K562 treated with DMSO at 1 percent for 12 hours (cell line): ENCODE data around the gene PBX4. TPM values are rescaled to one million over a fixed set of nuclear protein-coding genes. Genes with fewer than 3 reads are reported as not detected.

Experiments
- total RNA-seq: library from RNA; unstranded; fragments of 300-600 nt; gene quantifications from 2 replicates; pipeline ENCODE4 v1.2.3, GENCODE V29; 2022; ENCODE audit not compliant: insufficient read depth

PBX4 gene, protein sequence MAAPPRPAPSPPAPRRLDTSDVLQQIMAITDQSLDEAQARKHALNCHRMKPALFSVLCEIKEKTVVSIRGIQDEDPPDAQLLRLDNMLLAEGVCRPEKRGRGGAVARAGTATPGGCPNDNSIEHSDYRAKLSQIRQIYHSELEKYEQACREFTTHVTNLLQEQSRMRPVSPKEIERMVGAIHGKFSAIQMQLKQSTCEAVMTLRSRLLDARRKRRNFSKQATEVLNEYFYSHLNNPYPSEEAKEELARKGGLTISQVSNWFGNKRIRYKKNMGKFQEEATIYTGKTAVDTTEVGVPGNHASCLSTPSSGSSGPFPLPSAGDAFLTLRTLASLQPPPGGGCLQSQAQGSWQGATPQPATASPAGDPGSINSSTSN
- total RNA-seq, result 1.8 and 4.2 TPM in 2 replicates

DNA sequence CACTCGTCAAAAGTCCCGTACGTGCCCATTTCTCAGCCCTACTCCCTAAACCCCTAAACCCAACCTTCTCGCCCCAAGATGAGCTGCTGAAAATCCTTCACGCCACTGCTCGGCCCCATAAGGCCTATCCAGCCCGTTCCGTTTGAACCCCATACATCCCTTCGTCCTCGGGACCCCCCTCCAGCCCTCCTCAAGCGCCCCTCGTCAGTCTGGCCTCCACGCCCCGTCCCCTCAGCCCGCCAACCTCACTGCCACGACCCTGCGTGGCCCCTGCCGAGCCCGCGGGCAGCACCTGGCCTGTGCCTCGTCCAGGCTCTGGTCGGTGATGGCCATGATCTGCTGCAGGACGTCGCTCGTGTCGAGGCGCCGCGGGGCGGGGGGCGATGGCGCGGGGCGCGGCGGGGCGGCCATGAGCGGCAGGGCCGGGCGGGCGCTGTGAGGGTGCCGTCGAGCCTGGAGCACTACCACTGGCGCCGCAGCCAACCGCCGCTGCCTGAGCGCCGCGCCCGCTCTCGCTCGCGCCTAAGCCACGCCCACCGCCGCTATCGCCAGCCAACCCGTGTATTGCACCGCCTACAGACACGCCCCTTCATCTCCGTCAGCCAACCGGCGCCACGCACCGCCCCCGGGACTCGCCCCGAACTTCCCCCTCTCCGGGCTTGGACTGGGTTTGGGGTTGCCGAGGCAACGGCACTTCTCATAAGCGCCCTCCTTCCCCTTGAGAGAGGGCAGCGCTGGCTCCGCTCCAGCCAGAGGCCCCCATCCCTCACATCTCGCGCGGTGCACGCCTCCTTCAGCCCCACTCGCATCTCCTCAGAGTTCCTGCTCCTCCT is at the start of gene PBX4:
Gene PBX4 (minus strand): TSS at position 469 of the 833 bp plus-strand sequence. CDS start 58 bp downstream, at position 411.

DNA sequence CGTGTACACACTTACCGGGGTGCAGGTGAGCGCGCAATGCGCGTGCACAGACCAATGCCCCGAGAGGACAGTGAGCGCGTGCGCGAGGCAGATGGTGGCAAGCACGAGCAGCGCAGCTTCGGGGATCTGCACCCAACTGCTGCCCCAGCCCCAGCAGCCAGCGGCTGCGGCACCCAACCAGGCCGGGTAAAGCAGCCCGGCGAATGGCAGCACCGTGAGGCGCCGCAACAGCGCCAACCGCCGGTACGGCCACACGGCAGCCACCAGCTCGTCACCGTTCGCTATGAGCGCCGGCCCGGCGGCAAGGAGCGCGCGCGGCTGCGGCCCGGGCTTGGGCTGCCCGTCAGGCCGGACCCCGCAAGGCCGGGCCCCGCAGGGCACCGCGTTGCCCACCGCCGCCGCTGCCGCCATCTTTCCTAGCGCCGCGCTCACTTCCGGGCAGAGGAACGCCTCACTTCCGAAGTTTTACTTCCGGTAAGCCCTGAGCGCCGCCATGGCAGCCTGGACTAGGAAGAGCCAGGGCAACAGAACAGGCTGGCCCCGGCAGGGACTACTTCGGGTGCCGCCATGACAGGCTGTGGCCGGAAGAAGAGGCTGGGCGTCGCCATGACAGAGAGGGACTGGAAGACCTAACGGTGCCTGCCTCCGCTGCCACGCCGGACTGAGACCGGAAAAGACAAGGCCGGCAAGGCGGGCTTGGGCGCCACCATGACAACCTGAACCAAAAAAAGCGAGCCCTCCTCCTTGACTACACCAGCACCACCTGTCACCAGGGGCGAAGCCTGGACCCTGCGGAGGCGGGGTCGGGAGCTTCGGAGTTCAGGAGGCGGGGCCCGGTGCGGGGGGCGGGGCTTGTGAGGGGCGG is 45.0 kb upstream of the PBX4 start, which contains the start of gene ATP13A1:
Gene ATP13A1 (minus strand): TSS at position 421 of the 865 bp plus-strand sequence. CDS start 10 bp downstream, at position 411.

DNA sequence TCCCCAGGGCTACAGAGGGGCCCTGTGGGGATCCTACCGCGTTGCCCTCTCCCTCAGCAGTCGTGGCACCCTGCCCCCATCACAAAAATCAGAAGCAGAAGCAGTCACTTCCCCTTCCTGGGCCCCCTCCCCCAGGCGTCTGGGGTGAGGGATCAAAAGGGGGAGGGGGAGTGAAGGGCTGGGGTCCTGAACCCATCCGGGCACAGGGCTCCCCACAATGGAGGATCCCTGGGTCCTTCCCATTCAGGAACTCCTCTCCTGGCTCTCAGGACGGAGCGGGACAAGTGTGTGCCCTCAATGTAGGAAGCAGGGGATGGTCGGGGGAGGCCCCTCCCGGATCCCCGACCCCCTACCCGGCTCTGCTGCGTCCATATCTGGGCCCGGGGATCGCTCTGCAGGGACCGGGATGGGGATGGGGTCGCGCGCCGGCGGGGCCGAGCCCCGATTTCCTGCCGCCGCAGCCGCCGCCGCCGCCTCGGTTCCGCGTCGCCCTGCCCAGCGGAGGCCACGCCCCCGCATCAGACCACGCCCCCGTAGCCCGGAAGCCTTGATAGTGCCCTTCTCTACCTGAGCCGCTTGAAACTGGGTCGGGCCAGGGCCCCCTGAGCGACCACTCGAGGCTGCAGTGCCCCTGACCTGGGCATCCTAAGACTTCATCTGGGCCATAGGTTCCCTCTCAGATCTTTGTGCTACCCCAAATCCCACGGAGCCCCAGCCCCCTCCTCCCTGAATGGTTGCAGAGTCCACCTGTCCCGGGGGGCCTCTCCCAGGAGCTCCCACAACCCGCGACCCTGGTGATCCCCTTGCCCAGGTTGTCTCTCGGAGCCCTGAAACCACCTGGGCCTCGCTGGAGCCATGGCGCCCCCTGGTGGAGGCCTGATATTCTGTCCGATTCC is 24.9 kb upstream of the PBX4 start, which contains the start of gene GMIP:
Gene GMIP (minus strand): TSS at position 500 of the 896 bp plus-strand sequence. CDS start 128 bp downstream, at position 372.

DNA sequence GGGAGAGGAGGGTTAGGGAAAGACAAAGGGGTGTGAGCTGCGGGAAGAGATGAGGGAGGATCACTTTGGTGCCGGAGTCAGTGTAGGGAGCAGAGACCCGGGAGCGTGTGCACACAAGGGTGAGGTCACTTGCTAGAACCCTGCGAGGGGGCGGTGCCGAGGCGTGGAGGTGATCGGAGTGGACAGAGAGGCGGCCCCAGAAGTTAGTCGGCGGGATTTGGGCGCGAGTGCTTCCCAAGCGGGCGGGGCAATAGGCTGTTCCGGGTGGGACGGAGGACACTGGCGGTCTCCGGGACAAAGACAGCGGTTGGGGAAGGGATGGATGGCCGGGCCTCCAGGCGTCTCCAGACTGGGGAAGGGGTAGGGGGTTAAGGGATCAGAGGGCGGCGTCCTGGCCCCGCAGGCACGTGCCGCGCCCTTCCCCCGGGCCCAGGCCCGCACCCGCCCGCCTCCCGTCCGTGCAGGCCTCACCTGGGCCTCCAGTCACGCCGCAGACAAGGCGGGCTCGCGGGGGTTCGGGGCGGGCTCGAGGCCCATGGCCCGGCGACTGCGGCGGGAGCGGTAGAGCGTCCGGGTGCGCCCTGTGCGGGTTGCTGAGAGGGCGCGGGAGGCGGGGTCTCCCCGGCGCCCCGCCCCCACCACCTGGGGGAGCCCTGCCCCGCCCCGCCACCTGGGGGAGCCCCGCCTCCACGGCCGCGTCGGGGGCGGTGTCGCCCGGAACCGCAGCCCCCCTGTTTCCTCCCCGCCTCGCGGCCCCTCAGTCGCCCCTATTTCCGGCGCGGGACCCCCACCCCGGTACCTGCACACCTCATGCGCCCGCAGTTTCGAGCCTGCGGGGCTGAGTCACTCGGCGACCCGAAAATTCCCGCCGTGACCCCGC is 9.4 kb upstream of the PBX4 start, which contains the start of gene LPAR2:
Gene LPAR2 (minus strand): TSS at position 600 of the 880 bp plus-strand sequence. CDS start 945 bp downstream, outside the sequence.

DNA sequence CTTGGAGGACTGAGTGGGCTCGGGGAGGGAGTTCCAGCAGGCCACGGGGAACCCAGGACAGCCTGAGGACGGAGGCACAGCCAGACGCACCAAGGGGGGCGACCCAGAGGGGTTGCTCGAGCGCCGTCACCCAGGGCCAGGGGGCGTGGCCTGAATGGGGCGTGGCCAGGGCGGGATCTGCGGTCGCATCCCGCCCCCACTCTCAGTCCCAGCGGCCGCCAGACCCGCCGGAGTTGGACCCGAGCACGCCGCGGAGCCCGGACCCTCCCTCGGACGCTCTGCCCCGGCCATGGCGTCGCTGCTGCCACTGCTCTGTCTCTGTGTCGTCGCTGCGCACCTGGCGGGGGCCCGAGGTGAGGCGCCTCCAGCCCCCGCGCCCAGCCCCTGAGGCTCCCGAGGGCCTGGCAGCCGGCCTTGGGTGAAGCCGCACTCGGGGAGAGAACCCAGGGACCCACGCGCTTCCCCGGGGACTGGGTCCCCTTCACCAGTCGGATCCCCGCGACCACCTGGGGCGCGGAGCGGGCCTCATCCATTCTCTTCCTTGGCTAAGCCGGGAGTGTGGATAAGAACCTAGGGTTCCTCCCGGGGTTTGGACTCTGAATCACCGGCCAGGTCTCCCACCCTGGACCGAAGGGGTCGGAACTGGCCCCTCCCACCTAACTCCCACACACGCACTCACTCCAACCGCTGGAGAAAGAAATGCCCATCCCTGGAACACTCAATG is 80.3 kb downstream of the PBX4 start, which contains the start of gene CILP2:
Gene CILP2 (plus strand): TSS at position 205 of the 724 bp plus-strand sequence. CDS start 85 bp downstream, at position 290.

DNA sequence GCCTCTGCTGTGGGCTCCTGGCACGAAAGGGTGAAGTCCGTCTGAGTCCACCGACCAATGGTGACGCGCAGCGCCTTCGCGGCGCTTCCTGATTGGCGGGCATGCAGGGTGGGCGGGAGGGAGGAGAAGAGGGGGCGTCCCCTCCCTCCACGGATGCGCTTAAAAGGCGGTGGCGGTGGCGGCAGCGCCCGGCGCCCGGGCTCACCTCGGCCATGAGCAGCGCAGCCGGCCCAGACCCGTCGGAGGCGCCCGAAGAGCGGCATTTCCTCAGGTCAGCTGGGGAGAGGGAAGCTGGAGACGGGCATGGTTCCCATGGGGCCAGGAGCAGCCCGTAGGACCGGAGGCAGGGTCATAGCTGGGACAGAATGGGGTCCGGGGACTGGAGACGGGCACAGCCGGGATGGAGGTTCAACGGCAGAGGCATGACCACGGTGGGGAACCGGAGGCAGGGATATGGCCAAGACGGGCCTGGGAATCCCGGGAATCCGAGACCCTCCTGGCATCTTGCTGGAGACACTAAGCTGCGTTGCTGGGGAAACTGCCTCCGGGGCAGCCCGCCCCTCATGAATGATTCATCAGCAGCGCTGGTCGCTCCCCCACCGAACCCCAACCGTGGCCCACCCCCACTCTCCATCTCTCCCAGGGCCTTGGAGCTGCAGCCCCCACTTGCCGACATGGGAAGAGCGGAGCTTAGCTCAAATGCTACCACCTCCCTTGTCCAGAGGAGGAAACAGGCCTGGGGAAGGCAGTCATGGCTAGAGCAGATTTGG is 89.6 kb downstream of the PBX4 start, which contains the start of gene YJEFN3:
Gene YJEFN3 (plus strand): TSS at position 191 of the 770 bp plus-strand sequence. CDS start 22 bp downstream, at position 213.

DNA sequence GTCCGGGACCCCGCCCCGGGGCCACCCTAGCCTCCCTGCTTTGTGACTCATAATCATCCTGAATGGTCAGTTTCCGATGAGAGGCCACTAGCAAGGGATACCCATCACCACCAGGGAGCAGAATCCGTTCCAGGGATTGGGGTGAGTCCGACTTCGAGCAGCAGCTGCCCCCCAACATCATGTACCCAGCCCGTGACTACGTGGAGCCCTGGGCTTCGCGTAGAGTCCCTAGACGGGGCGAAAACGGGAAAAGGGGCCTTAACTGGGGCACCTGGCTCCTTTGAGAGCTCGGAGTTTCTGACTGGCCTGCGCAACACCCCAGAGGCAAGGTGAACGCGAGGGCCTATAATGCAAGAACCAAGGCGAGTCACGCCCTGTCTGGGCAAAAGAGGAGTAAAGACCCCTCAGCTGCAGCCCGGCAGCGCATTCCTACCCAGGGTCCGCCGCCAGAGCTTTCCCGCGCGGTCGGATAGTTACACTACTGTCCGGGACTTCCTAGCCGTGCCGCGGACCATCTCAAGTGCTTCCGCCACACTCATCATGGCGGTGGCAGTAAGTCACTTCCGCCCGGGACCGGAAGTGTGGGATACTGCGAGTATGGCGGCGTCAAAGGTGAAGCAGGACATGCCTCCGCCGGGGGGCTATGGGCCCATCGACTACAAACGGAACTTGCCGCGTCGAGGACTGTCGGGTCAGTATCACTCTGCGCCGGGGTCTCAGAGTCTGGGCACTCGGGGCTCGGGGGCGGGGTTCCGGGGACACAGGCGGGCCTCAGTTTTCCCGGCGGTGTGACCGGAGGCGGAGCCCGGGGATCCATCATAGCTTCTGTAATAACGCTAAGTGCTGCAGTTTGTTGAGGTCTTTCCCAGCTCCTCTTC is 102.6 kb downstream of the PBX4 start, which contains the start of gene NDUFA13:
Gene NDUFA13 (plus strand): TSS at position 584 of the 878 bp plus-strand sequence. CDS start 14 bp downstream, at position 598.

DNA sequence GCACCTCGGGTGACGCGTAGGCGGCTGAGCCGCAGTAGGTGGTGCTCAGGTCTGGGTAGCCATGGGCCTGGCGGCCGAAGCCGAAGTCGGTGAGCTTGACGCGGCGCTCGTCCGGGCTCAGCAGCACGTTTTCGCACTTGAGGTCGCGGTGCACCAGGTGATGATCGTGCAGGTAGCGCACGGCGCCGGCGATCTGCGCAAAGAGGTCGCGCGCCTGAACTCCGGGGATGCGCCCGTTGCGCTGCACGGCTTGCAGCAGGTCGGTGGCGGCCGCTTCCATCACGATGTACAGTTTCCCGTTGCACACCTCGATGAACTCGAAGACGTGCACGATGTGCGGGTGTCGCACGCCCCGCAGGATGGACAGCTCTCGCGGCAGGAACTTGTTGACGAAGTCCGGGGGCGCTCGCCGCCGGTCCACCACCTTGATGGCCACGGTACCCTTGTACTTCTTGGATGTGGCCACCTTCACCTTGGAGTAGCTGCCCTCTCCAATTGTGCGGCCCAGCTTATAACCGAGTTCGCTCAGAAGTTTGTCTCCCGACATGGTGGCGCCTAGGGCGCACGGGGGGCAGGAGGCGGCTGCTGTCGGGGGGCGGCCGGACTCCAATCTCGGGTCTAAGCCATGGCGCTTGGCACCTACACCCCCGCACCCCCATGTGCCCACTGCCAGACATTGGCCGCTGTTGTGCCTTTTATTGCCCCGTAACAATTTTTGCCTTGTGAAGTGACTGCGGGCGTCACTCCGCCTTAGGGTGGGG is 103.4 kb downstream of the PBX4 start, which contains the start of gene TSSK6:
Gene TSSK6 (minus strand): TSS at position 668 of the 761 bp plus-strand sequence. CDS start 121 bp downstream, at position 547.

Other genes starting within 250 kb of the PBX4 start
- gene GATAD2A, start 213.0 kb downstream of the PBX4 start, total RNA-seq, result 22.7 and 61.2 TPM in 2 replicates
- gene TSSK6, start 103.1 kb downstream of the PBX4 start, total RNA-seq, result 3.4 and 5.9 TPM in 2 replicates
- 213 and 492 TPM in 2 replicates for gene NDUFA13, start 102.5 kb downstream of the PBX4 start, total RNA-seq
- 9.8 and 11.4 TPM in 2 replicates for gene YJEFN3, start 89.8 kb downstream of the PBX4 start, total RNA-seq
- 0.77 TPM in 1 of 2 replicates, not detected in the other for gene CILP2, start 80.4 kb downstream of the PBX4 start, total RNA-seq
- gene LPAR2, start 9.5 kb upstream of the PBX4 start, total RNA-seq, result 7.2 and 25.0 TPM in 2 replicates
- gene GMIP, start 25.0 kb upstream of the PBX4 start, total RNA-seq, result 5.3 and 19.1 TPM in 2 replicates
- gene ATP13A1, start 45.0 kb upstream of the PBX4 start, total RNA-seq, result 37.4 and 88.1 TPM in 2 replicates
- gene ZNF101, start 50.2 kb upstream of the PBX4 start, total RNA-seq, result 8.4 and 10.2 TPM in 2 replicates
- 1.5 and 4.6 TPM in 2 replicates for gene ZNF14, start 114.4 kb upstream of the PBX4 start, total RNA-seq
- gene ZNF506, start 203.1 kb upstream of the PBX4 start, total RNA-seq, result 0.74 and 0.93 TPM in 2 replicates
- 1.9 and 3.8 TPM in 2 replicates for gene ZNF253, start 247.2 kb upstream of the PBX4 start, total RNA-seq